Natural killer cell (primary cell): ENCODE results near the gene DDX27. TPM values are rescaled to one million over a fixed set of nuclear protein-coding genes. Genes with fewer than 3 reads are reported as not detected.

Experiments
- ATAC-seq, 3 donors: fragments of 150-1000 bp in 2 of 3; fragments of 200-7000 bp in 1 of 3; cut with Tn5 transposase; 1 replicate in 1 of 3; 2 replicates in 2 of 3; pipeline ENCODE4 v1.10.0; 2021; ENCODE audit warnings: mild to moderate bottlenecking in 2 of 3, moderate library complexity in 2 of 3
- DNase-seq, 2 donors: peaks; one replicate each; pipeline versions ENCODE4 v3.0.0 to v3.0.0-alpha.2; 2013 to 2021; ENCODE audit warnings: mixed read lengths in 1 of 2
- H3K27ac ChIP-seq: one replicate; pipeline ENCODE4 v1.5.1; 2013; ENCODE audit warnings: mild to moderate bottlenecking, low read length
- H3K27me3 ChIP-seq: one replicate; pipeline ENCODE4 v1.6.1; 2013; ENCODE audit warnings: low read length; ENCODE audit not compliant: control insufficient read depth, insufficient read depth
- H3K36me3 ChIP-seq: one replicate; pipeline ENCODE4 v1.6.1; 2013; ENCODE audit warnings: low read length; ENCODE audit not compliant: control insufficient read depth, insufficient read depth
- H3K4me1 ChIP-seq: one replicate; pipeline ENCODE4 v1.6.1; 2013; ENCODE audit warnings: low read length; ENCODE audit not compliant: control insufficient read depth, insufficient read depth
- H3K4me3 ChIP-seq: one replicate; pipeline ENCODE4 v1.5.1; 2013; ENCODE audit warnings: low read length
- H3K9me3 ChIP-seq: one replicate; pipeline ENCODE4 v1.6.1; 2013; ENCODE audit warnings: low read length; ENCODE audit not compliant: control insufficient read depth, insufficient read depth
- H3K27ac Mint-ChIP-seq, 2 donors: one replicate each; pipeline ENCODE4 v1.8.0; 2022; ENCODE audit warnings: mild to moderate bottlenecking in 2 of 2, mixed read lengths in 2 of 2, moderate library complexity in 1 of 2
- H3K27me3 Mint-ChIP-seq, 2 donors: one replicate each; pipeline ENCODE4 v1.8.0; 2022; ENCODE audit warnings: low read depth in 2 of 2, mixed read lengths in 2 of 2
- H3K36me3 Mint-ChIP-seq: one replicate; pipeline ENCODE4 v1.8.0; 2022; ENCODE audit warnings: mixed read lengths
- H3K4me1 Mint-ChIP-seq, 2 donors: one replicate each; pipeline ENCODE4 v1.8.0; 2022; ENCODE audit warnings: mixed read lengths in 2 of 2
- H3K4me3 Mint-ChIP-seq: one replicate; pipeline ENCODE4 v1.8.0; 2022; ENCODE audit warnings: mild to moderate bottlenecking, moderate library complexity, mixed read lengths
- H3K9me3 Mint-ChIP-seq, 2 donors: one replicate each; pipeline ENCODE4 v1.8.0; 2022; ENCODE audit warnings: mixed read lengths in 2 of 2
- CTCF ChIP-seq: fragments of 200-600 bp; IDR thresholded peaks from one replicate; pipeline ENCODE4 v1.8.0; 2022; ENCODE audit warnings: antibody characterized with exemption
- WGBS: methylation state at CpG from one replicate; pipeline ENCODE4 v1.1.7; 2013; ENCODE audit warnings: missing lambda C conversion rate; ENCODE audit not compliant: insufficient coverage; 5-methylcytosine and 5-hydroxymethylcytosine counted together
- intact Hi-C: fragments of 100-400 bp; cut with micrococcal nuclease; formaldehyde crosslinking; loops from one replicate; pipeline ENCODE4 v1.14.2; 2022
- total RNA-seq, 4 donors: library from RNA; stranded (reverse); fragments of 120-200 nt in 1 of 4; gene quantifications; one replicate each; pipeline versions ENCODE4 v1.2.3 to v1.2.4, GENCODE V29; 2013 to 2022

Gene DDX27
- total RNA-seq, 3 donors from 2014 or later (not counting 1 experiment from before 2014, with no cell fraction given), result 71.5 to 91.3 (median 75.9) TPM

- Histone ChIP-seq H3K9me3 (no peaks in the 10 kb centered on the region), H3K27me3 (no peaks in the 10 kb centered on the region), H3K27ac (peak overlapping the region; percentile 96), H3K4me3 (peak overlapping the region; percentile 91), H3K4me1 (peaks cover 23% of the 10 kb centered on the region), H3K36me3 (peaks cover 27% of the 10 kb centered on the region)
- no peak for DNase-seq
- Mint-ChIP-seq H3K9me3 (no peaks in the 10 kb centered on the region), H3K36me3 (peaks cover 7% of the 10 kb centered on the region), H3K4me3 (peak overlapping the region; percentile 96), H3K27ac (peak overlapping the region; percentile 94 to 96), H3K4me1 (peaks cover 27 to 32% of the 10 kb centered on the region in 2 donors), H3K27me3 (no peaks in the 10 kb centered on the region)
- ATAC-seq, result no peak
- intact Hi-C loops, result loop anchor here (1.0 kb wide), 3 partner anchors 33 to 174 kb away; partner anchors contain the start of genes CSE1L and ZNFX1
- WGBS, result 75% methylated on average over 25 of the region's 28 CpGs
- no peak for TF ChIP-seq CTCF
These were observed 962 bp downstream of the DDX27 start for GRCh38 chr20:49219924-49220831.

GRCh38 chr20:49225896-49226295 is 6.7 kb downstream of the DDX27 start:
- Mint-ChIP-seq H3K9me3 (no peaks in the 10 kb centered on the region), H3K36me3 (peaks cover 22% of the 10 kb centered on the region), H3K4me1 (peaks cover 6 to 13% of the 10 kb centered on the region in 2 donors), H3K27me3 (no peaks in the 10 kb centered on the region), H3K4me3 (no peak overlapping the region), H3K27ac (peak overlapping the region in 1 of 2 donors; percentile 66)
- intact Hi-C loops, result no loop called here
- TF ChIP-seq CTCF, result no peak
- Histone ChIP-seq H3K4me3 (no peak overlapping the region), H3K9me3 (no peaks in the 10 kb centered on the region), H3K27me3 (no peaks in the 10 kb centered on the region), H3K4me1 (peaks cover 10% of the 10 kb centered on the region), H3K27ac (no peak overlapping the region), H3K36me3 (peaks cover 70% of the 10 kb centered on the region)
- ATAC-seq (no peak), DNase-seq (no peak)
- WGBS, result 96% methylated on average over 7 of the region's 7 CpGs

GRCh38 chr20:49228676-49229075 is 9.5 kb downstream of the DDX27 start:
- Mint-ChIP-seq H3K27ac (no peak overlapping the region), H3K9me3 (no peaks in the 10 kb centered on the region), H3K36me3 (peaks cover 31% of the 10 kb centered on the region), H3K4me1 (peaks cover 10 to 16% of the 10 kb centered on the region in 2 donors), H3K4me3 (no peak overlapping the region), H3K27me3 (no peaks in the 10 kb centered on the region)
- no peak for TF ChIP-seq CTCF
- DNase-seq, result no peak
- H3K4me1 ChIP-seq, result peaks cover 12% of the 10 kb centered on the region
- no peaks in the 10 kb centered on the region for H3K27me3 ChIP-seq
- 94% methylated on average over 7 of the region's 9 CpGs for WGBS
- H3K4me3 ChIP-seq, result no peak overlapping the region
- intact Hi-C loops, result no loop called here
- H3K9me3 ChIP-seq, result no peaks in the 10 kb centered on the region
- H3K36me3 ChIP-seq, result peaks cover 80% of the 10 kb centered on the region
- no peak for ATAC-seq
- no peak overlapping the region for H3K27ac ChIP-seq
